OCI-LY3 (cell line): ENCODE measurements around the gene RPAP3.

Experiments used
- EZH2phosphoT487 ChIP-seq: fragments of 200-600 bp; shearing (Covaris generic); IDR thresholded peaks from 2 replicates; pipeline ENCODE4 v1.6.1; 2018; ENCODE audit warnings: antibody characterized with exemption, mixed run types, low read depth
- TF ChIP-seq, protein P1 (sequence below): fragments of 200-600, 300-600 bp; sonication (generic); IDR thresholded peaks from 2 replicates; pipeline ENCODE4 v1.5.1; 2014; ENCODE audit warnings: antibody characterized with exemption, low read length, low read depth

GRCh38 chr12:47731723-47732122 lies 25.9 kb upstream of the RPAP3 start:
- TF ChIP-seq, protein P1, sequence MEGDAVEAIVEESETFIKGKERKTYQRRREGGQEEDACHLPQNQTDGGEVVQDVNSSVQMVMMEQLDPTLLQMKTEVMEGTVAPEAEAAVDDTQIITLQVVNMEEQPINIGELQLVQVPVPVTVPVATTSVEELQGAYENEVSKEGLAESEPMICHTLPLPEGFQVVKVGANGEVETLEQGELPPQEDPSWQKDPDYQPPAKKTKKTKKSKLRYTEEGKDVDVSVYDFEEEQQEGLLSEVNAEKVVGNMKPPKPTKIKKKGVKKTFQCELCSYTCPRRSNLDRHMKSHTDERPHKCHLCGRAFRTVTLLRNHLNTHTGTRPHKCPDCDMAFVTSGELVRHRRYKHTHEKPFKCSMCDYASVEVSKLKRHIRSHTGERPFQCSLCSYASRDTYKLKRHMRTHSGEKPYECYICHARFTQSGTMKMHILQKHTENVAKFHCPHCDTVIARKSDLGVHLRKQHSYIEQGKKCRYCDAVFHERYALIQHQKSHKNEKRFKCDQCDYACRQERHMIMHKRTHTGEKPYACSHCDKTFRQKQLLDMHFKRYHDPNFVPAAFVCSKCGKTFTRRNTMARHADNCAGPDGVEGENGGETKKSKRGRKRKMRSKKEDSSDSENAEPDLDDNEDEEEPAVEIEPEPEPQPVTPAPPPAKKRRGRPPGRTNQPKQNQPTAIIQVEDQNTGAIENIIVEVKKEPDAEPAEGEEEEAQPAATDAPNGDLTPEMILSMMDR, result no peak
- TF ChIP-seq EZH2phosphoT487, result no peak
